GM20000 (cell line): Measurements from ENCODE around the gene PTPRE.

Source experiments
- DNase-seq: peaks from one replicate; pipeline ENCODE4 v3.0.0; 2012; ENCODE audit warnings: low spot score
- CTCF ChIP-seq: IDR thresholded peaks from 2 replicates; pipeline ENCODE4 v1.5.1; 2012; ENCODE audit warnings: mild to moderate bottlenecking, control low read depth; ENCODE audit errors: extremely low read depth, missing control alignments

PTPRE gene

DNA sequence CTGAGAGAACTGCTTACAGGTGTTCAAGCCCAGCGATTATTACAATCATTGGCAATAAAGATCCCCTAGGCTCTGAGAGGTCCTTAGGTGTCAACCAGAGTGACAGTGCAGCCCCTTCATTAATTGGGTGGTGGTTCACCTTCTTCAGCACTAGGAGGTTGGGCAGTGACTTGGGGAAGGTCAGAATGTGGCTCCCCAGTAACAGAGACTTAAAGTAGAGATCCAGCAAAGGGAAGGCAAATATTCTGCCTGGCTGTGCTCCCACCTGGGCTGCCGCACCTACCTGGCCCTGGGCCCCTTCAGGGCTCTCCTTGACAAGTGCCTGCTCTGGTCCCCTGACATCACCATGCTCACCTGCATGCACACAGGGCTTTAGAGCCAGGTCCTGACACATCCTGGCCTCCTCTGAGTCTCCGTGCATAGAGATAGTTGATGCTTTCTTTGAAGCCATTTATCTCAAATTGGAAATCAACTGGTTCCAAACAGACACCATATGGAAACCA is 16.0 kb upstream of the PTPRE start:
- TF ChIP-seq CTCF, result no peak
- DNase-seq, result no peak

DNA sequence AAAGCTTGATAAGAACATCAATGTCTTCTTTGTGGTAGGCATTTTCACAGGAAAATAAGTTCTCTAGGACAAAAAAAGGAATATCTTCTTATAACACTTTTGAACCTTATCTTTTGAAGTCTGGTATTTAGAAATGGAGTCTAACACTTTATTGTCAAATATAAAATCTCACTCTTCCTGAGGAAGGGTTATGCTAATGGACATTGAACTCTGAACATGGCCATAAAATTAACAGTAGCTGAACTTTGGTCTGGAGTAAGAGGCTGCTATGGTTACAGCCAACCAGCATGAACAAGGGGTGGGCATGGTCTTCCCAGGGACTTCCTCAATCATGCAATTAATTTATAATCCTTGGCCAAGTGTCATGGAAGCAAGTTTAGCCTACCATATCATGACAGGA is 14.2 kb upstream of the PTPRE start, which contains the start of gene CLRN3:
Gene CLRN3, minus strand, starts transcription at position 199 of the 400 bp plus-strand sequence. Its CDS starts 157 bp downstream, at position 42.
- no peak for TF ChIP-seq CTCF
- no peak for DNase-seq

- no peak for DNase-seq
- TF ChIP-seq CTCF, result no peak
Observed at GRCh38 chr10:127894146-127894545, 12.8 kb upstream of the PTPRE start.

DNA sequence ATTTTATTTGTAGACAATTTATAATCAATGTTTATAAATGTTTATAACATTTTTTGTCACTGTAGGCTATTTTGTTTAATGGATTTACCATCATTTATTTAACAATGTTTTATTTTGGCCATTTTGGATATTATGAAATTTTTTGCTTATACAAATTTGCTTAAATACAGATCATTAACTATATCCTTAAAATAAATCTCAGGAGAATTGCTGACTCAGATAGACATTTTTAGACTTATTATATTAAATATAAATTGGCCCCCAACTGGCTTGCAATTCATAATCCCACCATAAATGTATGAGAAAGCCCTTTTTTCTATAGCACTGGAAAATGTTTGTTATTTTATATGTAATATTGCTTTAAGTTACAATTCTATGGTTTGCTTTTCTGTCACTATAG is 10.3 kb upstream of the PTPRE start:
- DNase-seq, result no peak
- TF ChIP-seq CTCF, result no peak

GRCh38 chr10:127897177-127897576 is 9.7 kb upstream of the PTPRE start:
- TF ChIP-seq CTCF, result no peak
- DNase-seq, result no peak

DNA sequence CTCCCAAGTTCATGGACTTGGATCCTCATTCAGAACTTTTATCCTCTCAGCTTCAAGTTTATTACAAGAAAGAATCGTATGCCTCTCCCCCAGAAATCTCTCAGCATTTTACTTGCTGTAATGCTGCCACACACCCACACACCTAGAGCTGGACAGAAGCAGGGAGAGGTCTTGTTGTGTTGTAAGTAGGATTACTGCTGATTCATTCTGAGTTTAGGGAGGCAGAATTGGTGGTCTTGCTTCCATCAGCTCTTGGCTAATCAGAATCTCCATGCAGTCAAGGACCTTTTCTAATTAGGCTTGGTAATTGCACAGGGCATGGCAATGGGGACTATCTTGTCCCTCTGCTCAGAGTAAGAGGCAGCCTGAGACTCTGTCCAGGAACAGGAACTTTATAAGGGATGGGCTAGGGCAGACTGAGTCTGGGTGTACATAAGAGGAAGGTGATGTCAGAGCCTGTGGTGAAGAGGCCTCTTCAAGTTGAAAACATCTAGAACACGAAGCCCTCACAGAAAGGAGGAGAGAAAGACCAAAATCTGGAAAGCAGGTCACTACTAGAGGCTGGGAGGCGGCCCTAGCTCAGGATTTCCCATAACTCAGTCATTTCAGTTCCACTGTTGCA is 7.0 kb upstream of the PTPRE start:
- DNase-seq, result no peak
- no peak for TF ChIP-seq CTCF

DNA sequence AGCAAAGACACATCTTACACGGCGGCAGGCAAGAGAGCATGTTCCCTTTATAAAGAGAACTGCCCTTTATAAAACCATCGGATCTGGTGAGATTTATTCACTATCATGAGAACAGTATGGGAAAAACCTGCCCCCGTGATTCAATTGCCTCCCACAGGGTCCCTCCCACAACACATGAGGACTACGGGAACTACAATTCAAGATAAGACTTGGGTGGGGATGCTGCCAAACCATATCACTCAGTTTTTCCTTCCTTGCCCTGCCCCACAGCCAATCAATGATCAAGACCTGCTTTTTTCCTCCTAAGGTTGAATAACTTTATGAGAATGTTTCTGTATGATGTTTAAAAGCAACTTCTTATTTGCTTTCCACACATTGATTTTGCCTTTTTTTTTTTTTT is 3.1 kb upstream of the PTPRE start:
- TF ChIP-seq CTCF, result no peak
- no peak for DNase-seq
